ENCODE measurements around the gene GIPR.

GIPR gene

DNA sequence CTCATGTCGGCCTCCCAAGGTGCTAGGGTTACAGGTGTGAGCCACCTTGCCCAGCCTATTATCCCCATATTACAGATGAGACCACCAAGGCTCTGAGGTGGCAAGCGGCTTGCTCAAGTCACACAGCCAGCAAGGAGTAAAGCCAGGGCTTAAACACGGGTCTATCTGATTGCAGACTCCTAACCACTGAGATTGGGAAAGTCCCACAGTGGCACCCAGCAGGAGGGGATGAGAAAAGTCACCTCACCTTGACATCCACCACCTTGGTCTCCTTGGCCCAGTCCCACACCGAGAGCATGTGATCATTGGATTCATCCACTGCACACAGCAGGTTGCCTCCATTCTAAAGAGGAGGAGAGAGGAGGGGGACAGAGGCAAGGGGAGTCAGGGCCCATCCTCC lies 38.3 kb upstream of the GIPR start:
- TF ChIP-seq FOXP2 (optimal IDR thresholded peaks at IDR 0.05; ENCODE audit: borderline replicate concordance, extremely low read depth, extremely low read length, insufficient read depth) (no peak), POLR2AphosphoS5 (IDR thresholded peaks at IDR 0.05; ENCODE audit: low read depth, low read length) (no peak), TAF1 (IDR thresholded peaks at IDR 0.05; ENCODE audit: borderline replicate concordance, insufficient read depth, low read length) (no peak), SIN3A (IDR thresholded peaks at IDR 0.05; ENCODE audit: borderline replicate concordance, insufficient read depth, low read length) (no peak), REST (IDR thresholded peaks at IDR 0.05; ENCODE audit: insufficient read depth in 1 of 2, low read depth in 2 of 2, low read length in 2 of 2) (no peak)

DNA sequence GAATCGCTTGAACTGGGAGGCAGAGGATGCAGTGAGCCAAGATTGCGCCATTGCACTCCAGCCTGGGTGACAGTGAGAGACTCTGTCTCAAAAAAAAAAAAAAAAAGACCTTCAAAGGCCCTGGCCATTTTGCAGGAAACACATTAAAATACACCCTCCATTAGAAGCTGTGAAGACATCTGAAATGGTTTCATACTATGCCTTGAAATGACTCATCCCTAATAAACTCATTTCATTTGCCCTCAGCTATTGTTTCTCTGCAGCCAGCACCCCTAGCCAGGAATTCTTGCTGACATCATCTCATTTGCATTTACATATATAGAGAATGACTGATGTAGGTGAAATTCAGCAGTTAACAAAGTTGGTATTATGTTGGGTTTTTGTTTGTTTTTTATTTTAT lies 37.6 kb upstream of the GIPR start:
- TF ChIP-seq TAF1 (IDR thresholded peaks at IDR 0.05; ENCODE audit: borderline replicate concordance, insufficient read depth, low read length) (no peak), FOXP2 (optimal IDR thresholded peaks at IDR 0.05; ENCODE audit: borderline replicate concordance, extremely low read depth, extremely low read length, insufficient read depth) (no peak), POLR2AphosphoS5 (IDR thresholded peaks at IDR 0.05; ENCODE audit: low read depth, low read length) (no peak), SIN3A (IDR thresholded peaks at IDR 0.05; ENCODE audit: borderline replicate concordance, insufficient read depth, low read length) (no peak)

DNA sequence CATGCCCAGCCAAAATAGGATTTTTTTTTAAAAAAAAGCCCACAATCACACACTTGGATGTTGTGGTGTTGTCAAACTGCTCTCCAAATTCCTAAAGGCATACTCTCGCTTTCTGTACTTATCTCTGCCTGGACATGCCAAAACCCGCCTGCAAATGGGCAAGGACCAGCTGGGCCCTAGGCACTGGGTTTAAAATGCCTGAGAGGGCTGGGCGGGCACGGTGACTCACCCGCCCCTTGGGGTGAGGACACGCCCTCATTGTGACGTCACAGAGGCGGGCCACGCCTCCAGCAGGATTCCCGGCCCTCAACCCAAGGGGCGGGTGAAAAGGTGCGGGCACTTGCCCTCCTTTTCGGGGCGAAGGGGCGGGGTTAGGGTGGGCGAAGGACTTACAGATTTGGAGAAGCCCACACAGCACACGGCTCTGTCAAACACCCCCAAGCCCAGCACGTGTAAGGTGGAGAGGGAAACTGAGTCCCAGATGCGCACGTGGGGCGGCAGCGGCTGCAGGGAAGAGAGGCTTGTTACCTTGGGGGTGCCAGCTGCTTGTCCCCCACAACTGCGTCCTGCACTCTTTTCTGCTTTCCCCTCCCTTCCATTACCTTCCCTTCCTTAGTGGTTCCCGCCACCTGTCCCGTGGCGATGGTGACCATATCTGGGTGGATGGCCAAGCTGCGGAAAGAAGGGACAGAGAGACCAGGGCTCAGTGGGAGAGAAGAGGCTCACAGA lies 35.4 kb upstream of the GIPR start:
- TF ChIP-seq REST (IDR thresholded peaks at IDR 0.05; ENCODE audit: insufficient read depth in 1 of 2, low read depth in 2 of 2, low read length in 2 of 2) (no peak), FOXP2 (optimal IDR thresholded peaks at IDR 0.05; ENCODE audit: borderline replicate concordance, extremely low read depth, extremely low read length, insufficient read depth) (no peak), SIN3A (IDR thresholded peaks at IDR 0.05; ENCODE audit: borderline replicate concordance, insufficient read depth, low read length) (no peak)

- no peak for TF ChIP-seq REST (IDR thresholded peaks at IDR 0.05; ENCODE audit: insufficient read depth in 1 of 2, low read depth in 2 of 2, low read length in 2 of 2)
- TF ChIP-seq FOXP2 (optimal IDR thresholded peaks at IDR 0.05; ENCODE audit: borderline replicate concordance, extremely low read depth, extremely low read length, insufficient read depth), result no peak
- TF ChIP-seq SIN3A (IDR thresholded peaks at IDR 0.05; ENCODE audit: borderline replicate concordance, insufficient read depth, low read length), result no peak
- no peak for TF ChIP-seq POLR2AphosphoS5 (IDR thresholded peaks at IDR 0.05; ENCODE audit: low read depth, low read length)
- TF ChIP-seq TAF1 (IDR thresholded peaks at IDR 0.05; ENCODE audit: borderline replicate concordance, insufficient read depth, low read length), result no peak
These were observed 31.7 kb upstream of the GIPR start for GRCh38 chr19:45636275-45636674.

GRCh38 chr19:45636902-45637301 lies 31.1 kb upstream of the GIPR start:
- TF ChIP-seq SIN3A (IDR thresholded peaks at IDR 0.05; ENCODE audit: borderline replicate concordance, insufficient read depth, low read length) (no peak), TAF1 (IDR thresholded peaks at IDR 0.05; ENCODE audit: borderline replicate concordance, insufficient read depth, low read length) (no peak), POLR2AphosphoS5 (IDR thresholded peaks at IDR 0.05; ENCODE audit: low read depth, low read length) (no peak), FOXP2 (optimal IDR thresholded peaks at IDR 0.05; ENCODE audit: borderline replicate concordance, extremely low read depth, extremely low read length, insufficient read depth) (no peak), REST (IDR thresholded peaks at IDR 0.05; ENCODE audit: insufficient read depth in 1 of 2, low read depth in 2 of 2, low read length in 2 of 2) (no peak)

All from PFSK-1 (cell line).